Hematopoietic multipotent progenitor cell treated with erythropoietin and hydrocortisone succinate and interleukin-3 and kit ligand, for 6 days (in vitro differentiated cells): ENCODE results near the gene PARVA.

Experiments used
- DNase-seq: peaks from one replicate; pipeline ENCODE4 v3.0.0-alpha.2; 2015

Gene PARVA

GRCh38 chr11:12408156-12408770 is 30.9 kb downstream of the PARVA start:
- no peak for DNase-seq

- DNase-seq, result no peak
Measured at GRCh38 chr11:12409621-12410005, 32.2 kb downstream of the PARVA start.

- peak; percentile 10 for DNase-seq
Measured at GRCh38 chr11:12410006-12410728, 32.8 kb downstream of the PARVA start.

DNA sequence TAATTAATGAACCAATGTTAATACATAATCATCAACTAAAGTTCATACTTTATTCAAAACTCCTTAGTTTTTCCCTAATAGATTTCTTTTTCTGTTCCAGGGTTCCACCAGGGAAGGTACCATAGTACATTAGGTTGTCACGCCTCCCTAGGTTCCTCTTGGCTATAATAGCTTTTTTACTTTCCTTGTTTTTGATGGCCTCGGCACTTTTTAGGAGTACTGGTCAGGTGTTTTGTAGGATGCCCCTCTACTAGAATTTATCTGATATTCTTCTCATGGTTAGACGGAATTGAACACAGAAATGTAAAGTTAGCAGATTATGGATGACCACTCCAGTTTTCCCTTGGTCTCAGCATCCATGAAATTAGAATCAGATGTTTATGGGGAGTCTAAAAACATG is 34.0 kb downstream of the PARVA start:
- no peak for DNase-seq

GRCh38 chr11:12411806-12412727 is 34.7 kb downstream of the PARVA start:
- DNase-seq, result peak; percentile 73

GRCh38 chr11:12413141-12414052 is 36.0 kb downstream of the PARVA start:
- no peak for DNase-seq

- DNase-seq, result no peak
Measured at GRCh38 chr11:12414611-12415010, 37.2 kb downstream of the PARVA start.

DNA sequence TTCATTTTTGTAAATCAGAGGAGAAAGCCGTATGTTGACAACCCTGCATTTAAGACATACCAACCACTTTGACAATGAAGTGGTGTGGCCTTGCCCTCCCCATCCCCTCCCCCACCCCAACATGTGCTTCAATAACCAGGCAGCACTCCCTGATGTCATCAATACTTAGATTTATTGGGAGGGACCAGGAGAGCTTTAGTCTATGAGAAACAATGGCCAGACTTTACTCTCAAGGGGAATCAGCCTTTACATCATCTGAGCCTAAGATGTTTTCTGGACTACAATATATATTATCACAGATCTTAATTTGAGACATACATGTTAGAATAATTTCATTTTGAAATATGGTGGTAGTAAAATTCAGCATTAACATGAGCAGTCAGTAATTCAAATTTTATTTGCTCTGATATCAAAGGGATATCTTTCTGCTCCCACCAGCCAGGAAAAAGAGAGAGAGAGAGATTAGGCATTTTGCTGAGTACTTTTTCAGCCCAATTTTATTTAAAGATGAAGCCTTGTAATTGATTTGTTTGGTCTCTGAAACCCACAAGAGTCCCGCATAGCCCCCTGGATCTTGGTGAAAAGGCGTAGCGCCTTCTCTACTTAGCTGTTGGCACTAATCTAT is 38.1 kb downstream of the PARVA start:
- DNase-seq, result no peak

- no peak for DNase-seq
Measured at GRCh38 chr11:12416552-12416951, 39.2 kb downstream of the PARVA start.

GRCh38 chr11:12417691-12418611 is 40.6 kb downstream of the PARVA start:
- peak; percentile 5 for DNase-seq

DNA sequence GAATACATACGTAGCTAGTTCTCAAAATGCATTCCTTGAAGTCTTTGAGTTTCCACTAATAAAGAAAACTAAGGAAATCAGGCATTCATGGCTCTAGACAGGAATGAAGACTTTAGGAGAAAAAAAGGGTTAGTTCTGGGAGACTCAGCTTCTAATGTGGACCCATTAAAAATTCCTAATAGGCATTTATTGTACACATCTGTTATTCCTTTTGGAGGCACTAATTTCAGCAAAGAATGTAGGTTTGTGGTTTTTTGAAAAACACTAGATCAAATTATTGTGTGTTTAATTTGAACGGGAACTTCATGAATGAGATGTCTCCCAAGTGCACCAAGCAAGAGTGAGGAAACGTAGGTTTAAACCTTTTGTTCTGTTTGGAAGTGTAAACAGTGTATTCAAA is 42.7 kb downstream of the PARVA start:
- DNase-seq, result no peak

- no peak for DNase-seq
Measured at GRCh38 chr11:12420706-12421105, 43.3 kb downstream of the PARVA start.

DNA sequence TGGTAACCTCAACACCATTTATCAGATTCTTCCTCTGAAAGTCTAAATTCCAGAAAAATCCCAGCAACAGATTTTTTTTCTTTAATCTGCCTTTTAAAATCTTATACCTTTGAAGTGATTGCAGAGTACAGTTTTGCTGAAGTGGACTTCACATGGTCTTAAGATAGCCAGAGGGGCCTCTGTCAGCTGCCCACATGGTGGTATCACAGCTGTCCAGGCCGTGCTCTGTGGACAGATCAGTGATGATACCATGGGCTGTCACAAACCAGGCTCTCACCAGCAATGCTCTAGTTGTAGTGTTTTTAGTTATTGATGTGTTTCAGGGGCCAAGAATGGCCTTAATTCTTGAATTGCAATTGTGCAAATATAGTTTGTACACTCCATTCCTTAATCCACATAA is 44.0 kb downstream of the PARVA start:
- DNase-seq, result no peak

GRCh38 chr11:12426176-12426575 is 48.8 kb downstream of the PARVA start:
- DNase-seq, result no peak

DNA sequence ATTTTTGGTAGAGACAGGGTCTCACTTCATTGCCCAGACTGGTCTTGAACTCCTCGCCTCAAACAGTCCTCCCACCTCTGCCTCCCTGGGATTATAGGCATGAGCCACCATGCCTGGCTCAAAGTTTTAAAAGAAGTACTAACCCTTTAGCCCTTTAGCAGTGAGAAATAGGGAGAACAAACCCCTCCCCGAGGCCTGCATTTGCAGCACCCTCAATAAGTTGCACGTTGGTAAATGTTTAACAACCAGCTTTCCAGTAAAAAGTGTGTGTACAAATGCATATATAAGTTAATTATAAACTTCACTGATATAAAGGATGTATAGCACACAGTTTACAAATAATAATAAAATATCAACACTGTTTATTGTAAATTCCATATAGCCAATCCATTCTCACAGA is 51.8 kb downstream of the PARVA start:
- DNase-seq, result no peak

GRCh38 chr11:12430351-12430750 is 53.0 kb downstream of the PARVA start:
- no peak for DNase-seq

- no peak for DNase-seq
Measured at GRCh38 chr11:12430954-12431595, 53.7 kb downstream of the PARVA start.

- no peak for DNase-seq
Measured at GRCh38 chr11:12432507-12432906, 55.1 kb downstream of the PARVA start.

DNA sequence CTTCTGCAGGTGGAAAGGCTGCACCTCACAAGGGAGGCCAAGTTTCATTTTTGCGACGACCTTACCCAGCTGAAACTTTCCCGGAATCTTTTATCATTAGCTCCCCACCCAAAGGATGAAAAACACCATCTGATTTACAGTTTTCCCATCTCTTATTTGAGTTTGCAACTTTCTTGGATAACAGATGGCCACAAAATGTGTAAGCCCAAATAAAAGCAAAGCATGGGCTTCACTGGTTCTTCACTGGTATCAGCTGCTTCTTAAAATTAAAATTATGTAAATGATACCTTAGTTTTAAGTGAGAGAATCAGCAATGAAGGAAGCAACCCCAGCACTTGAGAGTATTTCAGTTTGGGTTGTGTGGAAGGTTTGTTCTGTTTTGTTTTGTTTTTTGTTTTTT is 55.8 kb downstream of the PARVA start:
- DNase-seq, result no peak

- no peak for DNase-seq
Measured at GRCh38 chr11:12433571-12434324, 56.4 kb downstream of the PARVA start.
